ENCODE measurements around the gene RECQL. TPM values are rescaled to one million over a fixed set of nuclear protein-coding genes. Genes with fewer than 3 reads are reported as not detected.
"Not testable (repeated sequence)": the region's sequence is repeated elsewhere in the genome, so short reads cannot be mapped to it uniquely, and the experiment has no call there.

RECQL gene
- total RNA-seq, 2 experiments from 2014 or later = 11.1 to 16.0 TPM

GRCh38 chr12:21428241-21428640 lies 73.2 kb downstream of the RECQL start:
- Histone ChIP-seq H3K27me3 (ENCODE audit: control insufficient read depth in 1 of 2, insufficient read depth in 2 of 2, low read length in 2 of 2) (no peaks in the 10 kb centered on the region), H3K4me3 (ENCODE audit: low read length) (no peak overlapping the region), H3K4me1 (ENCODE audit: insufficient read depth, low read length) (no peaks in the 10 kb centered on the region), H3K9me3 (ENCODE audit: control insufficient read depth in 1 of 2, insufficient read depth in 1 of 2, low read length in 2 of 2) (no peaks in the 10 kb centered on the region), H3K27ac (ENCODE audit: low read depth in 1 of 2, low read length in 2 of 2) (no peak overlapping the region), H3K36me3 (ENCODE audit: insufficient read depth, low read length) (no peaks in the 10 kb centered on the region)
- no peaks in the 10 kb centered on the region for H3K9me3 Mint-ChIP-seq
- no peak overlapping the region for H3K4me3 Mint-ChIP-seq
- H3K4me1 Mint-ChIP-seq (ENCODE audit: low read depth) = no peaks in the 10 kb centered on the region
- ChIA-PET POLR2A (no interaction called here), CTCF (no interaction called here)
- DNase-seq = no peak
- no peak for TF ChIP-seq CTCF (IDR thresholded peaks at IDR 0.05)
- no peaks in the 10 kb centered on the region for H3K36me3 Mint-ChIP-seq (ENCODE audit: low read depth)
- H3K27me3 Mint-ChIP-seq = peaks cover 5% of the 10 kb centered on the region
- intact Hi-C loops (cut with DNase I, micrococcal nuclease) = no loop called here
- no peak for ATAC-seq (ENCODE audit: poor library complexity)
- no peak overlapping the region for H3K27ac Mint-ChIP-seq

- H3K4me1 Mint-ChIP-seq (ENCODE audit: low read depth); H3K36me3 ChIP-seq (ENCODE audit: insufficient read depth, low read length); H3K4me3 Mint-ChIP-seq; POLR2A ChIA-PET; H3K4me1 ChIP-seq (ENCODE audit: insufficient read depth, low read length); H3K4me3 ChIP-seq (ENCODE audit: low read length); H3K27me3 ChIP-seq (ENCODE audit: control insufficient read depth in 1 of 2, insufficient read depth in 2 of 2, low read length in 2 of 2); CTCF ChIA-PET; H3K36me3 Mint-ChIP-seq (ENCODE audit: low read depth); DNase-seq; intact Hi-C loops (cut with DNase I, micrococcal nuclease); H3K27ac ChIP-seq (ENCODE audit: low read depth in 1 of 2, low read length in 2 of 2); ATAC-seq (ENCODE audit: poor library complexity); H3K27ac Mint-ChIP-seq; H3K9me3 Mint-ChIP-seq; H3K9me3 ChIP-seq (ENCODE audit: control insufficient read depth in 1 of 2, insufficient read depth in 1 of 2, low read length in 2 of 2): not testable (repeated sequence)
- peaks cover 28% of the 10 kb centered on the region for H3K27me3 Mint-ChIP-seq
These were observed 82.3 kb downstream of the RECQL start for GRCh38 chr12:21419009-21419699.

Other genes with a start within 250 kb of the RECQL start
- gene SLCO1A2, start 166.7 kb downstream of the RECQL start, total RNA-seq = not detected
- not detected for gene IAPP, start 128.7 kb downstream of the RECQL start, total RNA-seq
- gene PYROXD1, start 64.0 kb downstream of the RECQL start, total RNA-seq = 10 to 100 TPM; 38.4 to 43.5 TPM
- 10 to 100 TPM; 41.5 to 46.3 TPM for gene GOLT1B, start 154 bp upstream of the RECQL start, total RNA-seq
- not detected for gene SPX, start 24.7 kb upstream of the RECQL start, total RNA-seq
- under 1 TPM in 1 of 2 experiments, not detected in 1; 0.22 TPM for gene GYS2, start 103.2 kb upstream of the RECQL start, total RNA-seq
- 100 to 1,000 TPM; 559 to 605 TPM for gene LDHB, start 156.2 kb upstream of the RECQL start, total RNA-seq

All from CD4-positive, alpha-beta T cell (primary cell).